A549 (cell line): ENCODE results near the gene GDF10. TPM values are rescaled to one million over a fixed set of nuclear protein-coding genes. Genes with fewer than 3 reads are reported as not detected.

Source experiments
- ATAC-seq, 2 experiments: fragments of 200-7000 bp in 1 of 2; fragments of >200 bp in 1 of 2; cut with Nextera tagmentation in 1 of 2; cut with Tn5 transposase in 1 of 2; 3 replicates each; pipeline versions ENCODE4 v1.8.0 to v1.9.1; 2018 to 2020; ENCODE audit warnings: mild to moderate bottlenecking in 1 of 2, moderate library complexity in 1 of 2
- CTCF ChIA-PET: fragments of 300-600 bp; sonication (Branson Sonifier 250); formaldehyde crosslinking; extraction: SDS; loops from one replicate; lab custom pipeline; 2021; ENCODE audit warnings: antibody characterized with exemption, inconsistent platforms; lab: Yijun Ruan, JAX
- POLR2A ChIA-PET: fragments of 350-600 bp; formaldehyde crosslinking; extraction: SDS; loops from one replicate; lab custom pipeline; 2021; ENCODE audit warnings: antibody characterized with exemption, inconsistent platforms; lab: Yijun Ruan, JAX
- DNase-seq, 2 experiments: peaks; one replicate each; pipeline versions ENCODE4 v3.0.0 to v3.0.0-alpha.2; 2011 to 2016; ENCODE audit warnings: low read depth in 1 of 2, low spot score in 1 of 2
- FAIRE-seq: peaks from 2 replicates; lab custom pipeline; 2011; peaks lifted over from hg19 to GRCh38; lab: Jason Lieb, UNC
- H3K27ac ChIP-seq, 2 experiments: fragments of >200 bp; sonication (Bioruptor Twin); formaldehyde crosslinking; 3 replicates each; pipeline ENCODE4 v1.5.1; 2016 to 2017
- H3K4me1 ChIP-seq: fragments of >200 bp; sonication (Bioruptor Twin); formaldehyde crosslinking; 3 replicates; pipeline ENCODE4 v1.6.1; 2016
- H3K4me2 ChIP-seq: fragments of >200 bp; sonication (Bioruptor Twin); formaldehyde crosslinking; 3 replicates; pipeline ENCODE4 v1.6.1; 2016
- H3K4me3 ChIP-seq: fragments of >200 bp; sonication (Bioruptor Twin); formaldehyde crosslinking; 3 replicates; pipeline ENCODE4 v1.5.1; 2016
- H3K9me3 ChIP-seq: fragments of >200 bp; sonication (Bioruptor Twin); formaldehyde crosslinking; 3 replicates; pipeline ENCODE4 v1.6.1; 2016
- BHLHE40 ChIP-seq: IDR thresholded peaks from 2 replicates; pipeline ENCODE4 v1.6.1; 2012; ENCODE audit warnings: low read depth, low read length, inconsistent platforms
- CHD2 ChIP-seq: fragments of 150-350 bp; IDR thresholded peaks from 2 replicates; pipeline ENCODE4 v1.6.1; 2014; ENCODE audit warnings: low read length; ENCODE audit not compliant: partially characterized antibody
- CHD4 ChIP-seq: fragments of 200-600 bp; sonication (generic); IDR thresholded peaks from 2 replicates; pipeline ENCODE4 v1.6.1; 2016; ENCODE audit warnings: antibody characterized with exemption, mild to moderate bottlenecking, borderline replicate concordance
- EHF ChIP-seq: fragments of 250-450 bp; sonication (Bioruptor Pico); IDR thresholded peaks from 2 replicates; pipeline ENCODE4 v1.5.0; 2020; ENCODE audit warnings: mild to moderate bottlenecking
- ESRRA ChIP-seq: fragments of 150-350 bp; IDR thresholded peaks from 2 replicates; pipeline ENCODE4 v1.6.1; 2014; ENCODE audit warnings: mild to moderate bottlenecking, low read length, borderline replicate concordance
- FOSB ChIP-seq: fragments of 250-450 bp; sonication (Bioruptor Pico); IDR thresholded peaks from 2 replicates; pipeline ENCODE4 v1.5.0; 2020; ENCODE audit warnings: mild to moderate bottlenecking, moderate library complexity
- FOXS1 ChIP-seq: fragments of 250-450 bp; sonication (Bioruptor Pico); IDR thresholded peaks from 2 replicates; pipeline ENCODE4 v1.5.0; 2020; ENCODE audit warnings: mild to moderate bottlenecking, moderate library complexity
- HDAC2 ChIP-seq: fragments of 200-600 bp; sonication (generic); IDR thresholded peaks from 2 replicates; pipeline ENCODE4 v1.6.1; 2016
- HEYL ChIP-seq: fragments of 250-450 bp; sonication (Bioruptor Pico); IDR thresholded peaks from 2 replicates; pipeline ENCODE4 v1.8.0; 2021; ENCODE audit warnings: mild to moderate bottlenecking, moderate library complexity
- HOXA7 ChIP-seq: fragments of 250-450 bp; sonication (Bioruptor Pico); IDR thresholded peaks from 2 replicates; pipeline ENCODE4 v1.5.0; 2020; ENCODE audit warnings: mild to moderate bottlenecking, moderate library complexity
- JUNB ChIP-seq: fragments of >200 bp; sonication (Bioruptor Twin); formaldehyde crosslinking; IDR thresholded peaks from 2 replicates; pipeline ENCODE4 v1.6.1; 2016
- NR3C1 ChIP-seq: fragments of >200 bp; sonication (Bioruptor Twin); formaldehyde crosslinking; IDR thresholded peaks from 3 replicates; pipeline ENCODE4 v1.6.1; 2017
- PHF8 ChIP-seq: fragments of 200-600 bp; sonication (generic); IDR thresholded peaks from 2 replicates; pipeline ENCODE4 v1.6.1; 2016; ENCODE audit warnings: low read depth, mild to moderate bottlenecking, antibody characterized with exemption, moderate library complexity, borderline replicate concordance
- RCOR1 ChIP-seq: fragments of 150-350 bp; IDR thresholded peaks from 2 replicates; pipeline ENCODE4 v1.6.1; 2014; ENCODE audit warnings: antibody characterized with exemption, low read length, low read depth
- RNF2 ChIP-seq: fragments of 200-600 bp; sonication (generic); IDR thresholded peaks from 2 replicates; pipeline ENCODE4 v1.6.1; 2016; ENCODE audit warnings: low read depth, mild to moderate bottlenecking, antibody characterized with exemption, moderate library complexity, borderline replicate concordance
- SMC3 ChIP-seq: fragments of >200 bp; sonication (Bioruptor Twin); formaldehyde crosslinking; IDR thresholded peaks from 3 replicates; pipeline ENCODE4 v1.6.1; 2018; ENCODE audit warnings: inconsistent platforms
- TFCP2L1 ChIP-seq: fragments of 250-450 bp; sonication (Bioruptor Pico); IDR thresholded peaks from 2 replicates; pipeline ENCODE4 v1.5.0; 2021; ENCODE audit warnings: mild to moderate bottlenecking
- TP53 ChIP-seq: fragments of 250-450 bp; sonication (Bioruptor Pico); IDR thresholded peaks from 2 replicates; pipeline ENCODE4 v1.5.0; 2021; ENCODE audit warnings: mild to moderate bottlenecking, moderate library complexity
- ZSCAN20 ChIP-seq: fragments of 250-450 bp; sonication (Bioruptor Pico); IDR thresholded peaks from 2 replicates; pipeline ENCODE4 v1.8.0; 2022; ENCODE audit warnings: mild to moderate bottlenecking, moderate library complexity
- WGBS: methylation state at CpG from one replicate; pipeline ENCODE4 v1.1.6; 2017; ENCODE audit errors: missing lambda C conversion rate; 5-methylcytosine and 5-hydroxymethylcytosine counted together
- polyA plus RNA-seq, 4 experiments: library from polyadenylated mRNA; depleted of rRNA in 3 of 4; stranded (reverse); fragments of >200 nt; fragmentation: RNase III in 1 of 4; extraction: RNeasy Plus Mini Kit Qiagen cat#74134 plus additional on column Dnase treatment in 1 of 4; gene quantifications; 2 replicates in 3 of 4; 3 replicates in 1 of 4; pipeline ENCODE4 v1.2.3, GENCODE V29; 2011 to 2017
- TF ChIP-seq, protein P1 (sequence below): fragments of 150-350 bp; IDR thresholded peaks from 2 replicates; pipeline ENCODE4 v1.6.1; 2014; ENCODE audit warnings: low read depth, mild to moderate bottlenecking, low read length
- TF ChIP-seq, protein P2 (sequence below): fragments of 450-650 bp; IDR thresholded peaks from 2 replicates; pipeline ENCODE4 v1.6.1; 2014; ENCODE audit warnings: antibody characterized with exemption
- TF ChIP-seq, protein P3 (sequence below): IDR thresholded peaks from 2 replicates; pipeline ENCODE4 v1.6.1; 2012; ENCODE audit warnings: low read depth, borderline replicate concordance
- TF ChIP-seq, protein P4 (sequence below): fragments of 250-450 bp; sonication (Bioruptor Pico); IDR thresholded peaks from 2 replicates; pipeline ENCODE4 v1.5.0; 2021; ENCODE audit warnings: mild to moderate bottlenecking, moderate library complexity, borderline replicate concordance
- TF ChIP-seq, protein P5 (sequence below): fragments of >200 bp; sonication (Bioruptor Twin); formaldehyde crosslinking; IDR thresholded peaks from 2 replicates; pipeline ENCODE4 v1.6.1; 2016
- TF ChIP-seq, protein P6 (sequence below): fragments of 250-450 bp; sonication (Bioruptor Pico); IDR thresholded peaks from 2 replicates; pipeline ENCODE4 v1.5.0; 2020; ENCODE audit warnings: low read depth, mild to moderate bottlenecking, moderate library complexity

The GDF10 gene
- polyA plus RNA-seq, 2 of the 4 experiments (the other 2 are of a cell fraction): 0.10 TPM; not detected in 1

DNA sequence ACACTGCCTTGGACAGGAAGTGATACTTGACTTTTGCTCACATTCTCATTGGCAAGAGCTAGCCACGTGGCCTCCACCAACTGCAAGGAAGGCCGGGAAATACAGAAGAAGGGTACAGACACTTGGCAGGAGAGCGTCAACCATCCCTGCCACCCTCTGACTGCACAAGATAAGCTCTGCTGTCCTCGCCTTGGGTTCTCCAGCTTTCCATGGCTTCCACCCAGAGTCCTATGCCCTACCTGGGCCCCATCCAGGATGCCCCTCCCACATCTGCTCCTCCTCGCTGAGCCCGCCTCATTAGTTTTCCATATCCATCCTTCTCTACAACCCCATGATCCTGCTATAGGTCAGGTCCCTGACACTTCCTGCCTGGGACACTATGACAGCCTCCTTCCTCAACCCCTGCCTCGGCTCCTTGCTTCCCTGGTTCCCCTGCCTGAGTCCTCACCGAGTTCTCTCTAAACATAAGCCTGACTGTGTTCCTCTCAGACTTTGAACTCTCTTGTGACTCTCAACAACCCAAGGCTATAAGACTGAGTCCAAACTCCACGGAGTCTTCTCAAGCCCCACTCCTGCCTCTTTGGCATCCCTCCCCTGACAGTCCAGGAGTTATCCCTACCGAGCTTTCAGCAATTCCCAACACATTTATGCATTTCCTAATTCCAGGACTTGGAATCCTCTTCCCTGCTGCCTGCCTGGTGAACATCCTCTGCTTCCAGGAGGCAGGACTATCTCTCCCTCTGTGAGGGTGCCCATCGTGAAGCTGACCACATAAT is 23.2 kb upstream of the GDF10 start:
- no peak overlapping the region for H3K27ac ChIP-seq
- H3K4me2 ChIP-seq: no peak overlapping the region
- no peak overlapping the region for H3K4me3 ChIP-seq
- 51% methylated on average over 11 of the region's 11 CpGs for WGBS
- ATAC-seq: no peak
- H3K9me3 ChIP-seq: peaks cover 12% of the 10 kb centered on the region; the same call in 1 of the 3 replicates
- CTCF ChIA-PET: interaction anchor here (1.0 to 2.5 kb wide), 3 partner anchors 14 to 252 kb away, joined by 4 to 6 read pairs (median 6); no protein-coding TSS in a partner anchor
- TF ChIP-seq, protein P1, sequence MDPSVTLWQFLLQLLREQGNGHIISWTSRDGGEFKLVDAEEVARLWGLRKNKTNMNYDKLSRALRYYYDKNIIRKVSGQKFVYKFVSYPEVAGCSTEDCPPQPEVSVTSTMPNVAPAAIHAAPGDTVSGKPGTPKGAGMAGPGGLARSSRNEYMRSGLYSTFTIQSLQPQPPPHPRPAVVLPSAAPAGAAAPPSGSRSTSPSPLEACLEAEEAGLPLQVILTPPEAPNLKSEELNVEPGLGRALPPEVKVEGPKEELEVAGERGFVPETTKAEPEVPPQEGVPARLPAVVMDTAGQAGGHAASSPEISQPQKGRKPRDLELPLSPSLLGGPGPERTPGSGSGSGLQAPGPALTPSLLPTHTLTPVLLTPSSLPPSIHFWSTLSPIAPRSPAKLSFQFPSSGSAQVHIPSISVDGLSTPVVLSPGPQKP: no peak
- TF ChIP-seq HDAC2 (no peak), RNF2 (no peak), ZSCAN20 (CRISPR knock-in tag) (no peak), EHF (CRISPR knock-in tag) (no peak), PHF8 (no peak), FOXS1 (CRISPR knock-in tag) (no peak), BHLHE40 (no peak), RCOR1 (no peak), ESRRA (no peak), FOSB (CRISPR knock-in tag) (no peak), CHD4 (no peak), HEYL (no peak), TP53 (no peak), CHD2 (no peak), TFCP2L1 (CRISPR knock-in tag) (no peak), NR3C1 (no peak)
- TF ChIP-seq, protein P2, sequence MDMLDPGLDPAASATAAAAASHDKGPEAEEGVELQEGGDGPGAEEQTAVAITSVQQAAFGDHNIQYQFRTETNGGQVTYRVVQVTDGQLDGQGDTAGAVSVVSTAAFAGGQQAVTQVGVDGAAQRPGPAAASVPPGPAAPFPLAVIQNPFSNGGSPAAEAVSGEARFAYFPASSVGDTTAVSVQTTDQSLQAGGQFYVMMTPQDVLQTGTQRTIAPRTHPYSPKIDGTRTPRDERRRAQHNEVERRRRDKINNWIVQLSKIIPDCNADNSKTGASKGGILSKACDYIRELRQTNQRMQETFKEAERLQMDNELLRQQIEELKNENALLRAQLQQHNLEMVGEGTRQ: no peak
- TF ChIP-seq, protein P3, sequence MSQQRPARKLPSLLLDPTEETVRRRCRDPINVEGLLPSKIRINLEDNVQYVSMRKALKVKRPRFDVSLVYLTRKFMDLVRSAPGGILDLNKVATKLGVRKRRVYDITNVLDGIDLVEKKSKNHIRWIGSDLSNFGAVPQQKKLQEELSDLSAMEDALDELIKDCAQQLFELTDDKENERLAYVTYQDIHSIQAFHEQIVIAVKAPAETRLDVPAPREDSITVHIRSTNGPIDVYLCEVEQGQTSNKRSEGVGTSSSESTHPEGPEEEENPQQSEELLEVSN: no peak
- TF ChIP-seq, protein P4, sequence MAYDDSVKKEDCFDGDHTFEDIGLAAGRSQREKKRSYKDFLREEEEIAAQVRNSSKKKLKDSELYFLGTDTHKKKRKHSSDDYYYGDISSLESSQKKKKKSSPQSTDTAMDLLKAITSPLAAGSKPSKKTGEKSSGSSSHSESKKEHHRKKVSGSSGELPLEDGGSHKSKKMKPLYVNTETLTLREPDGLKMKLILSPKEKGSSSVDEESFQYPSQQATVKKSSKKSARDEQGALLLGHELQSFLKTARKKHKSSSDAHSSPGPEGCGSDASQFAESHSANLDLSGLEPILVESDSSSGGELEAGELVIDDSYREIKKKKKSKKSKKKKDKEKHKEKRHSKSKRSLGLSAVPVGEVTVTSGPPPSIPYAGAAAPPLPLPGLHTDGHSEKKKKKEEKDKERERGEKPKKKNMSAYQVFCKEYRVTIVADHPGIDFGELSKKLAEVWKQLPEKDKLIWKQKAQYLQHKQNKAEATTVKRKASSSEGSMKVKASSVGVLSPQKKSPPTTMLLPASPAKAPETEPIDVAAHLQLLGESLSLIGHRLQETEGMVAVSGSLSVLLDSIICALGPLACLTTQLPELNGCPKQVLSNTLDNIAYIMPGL (CRISPR knock-in tag): no peak
- TF ChIP-seq, all 56 proteins: peak for 0
- POLR2A ChIA-PET: no interaction called here
- FAIRE-seq (no peak), DNase-seq (no peak)
- no peaks in the 10 kb centered on the region for H3K4me1 ChIP-seq

DNA sequence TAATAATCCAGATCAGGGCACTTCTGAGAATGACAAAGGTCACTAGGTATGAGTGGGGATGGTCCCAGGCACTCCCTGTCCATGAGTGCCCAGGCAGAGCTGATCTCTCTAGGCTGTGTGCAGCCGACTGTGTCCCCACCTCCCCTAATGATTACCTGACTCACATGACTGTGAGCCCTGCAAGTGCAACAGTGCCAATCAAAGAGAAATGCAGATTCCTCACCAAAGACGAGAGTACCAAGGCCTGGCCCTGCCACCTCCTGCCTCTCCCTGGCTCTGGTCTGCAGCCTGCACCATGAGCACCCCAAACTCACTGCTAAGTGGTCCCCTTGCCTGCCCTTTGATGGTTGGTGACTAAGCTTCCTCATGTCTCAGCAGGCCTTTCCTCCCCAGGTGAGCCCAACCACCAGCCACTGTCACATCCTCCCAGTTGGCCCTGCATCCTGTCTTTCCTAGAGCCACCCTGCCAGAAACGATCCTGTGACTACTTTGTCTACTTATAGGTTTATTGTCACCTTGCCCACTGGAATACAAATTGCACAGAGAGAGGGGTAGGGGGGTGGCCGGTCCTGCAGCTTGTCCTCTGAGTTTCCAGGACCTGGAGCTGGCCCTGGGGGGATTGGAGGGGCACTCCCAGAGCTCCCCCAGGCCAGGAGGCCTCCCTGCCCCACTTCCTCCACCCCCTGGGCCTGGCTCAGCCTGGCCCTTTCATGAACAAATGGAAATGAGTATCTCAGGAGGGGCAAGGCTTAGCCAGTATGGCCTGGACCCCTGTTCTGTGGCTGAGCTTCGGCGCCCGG is 22.4 kb upstream of the GDF10 start:
- Histone ChIP-seq H3K4me2 (no peak overlapping the region), H3K9me3 (peaks cover 12% of the 10 kb centered on the region; the same call in 1 of the 3 replicates), H3K4me1 (no peaks in the 10 kb centered on the region), H3K27ac (no peak overlapping the region), H3K4me3 (no peak overlapping the region)
- no peak for ATAC-seq
- 32% methylated on average over 4 of the region's 7 CpGs for WGBS
- no peak for FAIRE-seq
- no peak for DNase-seq
- ChIA-PET CTCF (interaction anchor here (2.0 to 2.5 kb wide), 2 partner anchors 35 to 252 kb away, joined by 6 read pairs; no protein-coding TSS in a partner anchor), POLR2A (no interaction called here)
- TF ChIP-seq CHD2 (no peak), ZSCAN20 (CRISPR knock-in tag) (no peak), JUNB (no peak), FOSB (CRISPR knock-in tag) (no peak), HOXA7 (CRISPR knock-in tag) (no peak), SMC3 (no peak), BHLHE40 (no peak)
- TF ChIP-seq, protein P5, sequence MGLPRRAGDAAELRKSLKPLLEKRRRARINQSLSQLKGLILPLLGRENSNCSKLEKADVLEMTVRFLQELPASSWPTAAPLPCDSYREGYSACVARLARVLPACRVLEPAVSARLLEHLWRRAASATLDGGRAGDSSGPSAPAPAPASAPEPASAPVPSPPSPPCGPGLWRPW: no peak
- TF ChIP-seq, protein P6, sequence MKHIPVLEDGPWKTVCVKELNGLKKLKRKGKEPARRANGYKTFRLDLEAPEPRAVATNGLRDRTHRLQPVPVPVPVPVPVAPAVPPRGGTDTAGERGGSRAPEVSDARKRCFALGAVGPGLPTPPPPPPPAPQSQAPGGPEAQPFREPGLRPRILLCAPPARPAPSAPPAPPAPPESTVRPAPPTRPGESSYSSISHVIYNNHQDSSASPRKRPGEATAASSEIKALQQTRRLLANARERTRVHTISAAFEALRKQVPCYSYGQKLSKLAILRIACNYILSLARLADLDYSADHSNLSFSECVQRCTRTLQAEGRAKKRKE (CRISPR knock-in tag): no peak
